GM12801 (cell line): ENCODE data around the gene PMM2.

Experiments
- CTCF ChIP-seq: IDR thresholded peaks from one replicate; pipeline ENCODE4 v1.5.1; 2011; ENCODE audit warnings: control low read depth; ENCODE audit not compliant: insufficient read length; ENCODE audit errors: extremely low read depth

The PMM2 gene

GRCh38 chr16:8814095-8814806 is 16.6 kb downstream of the PMM2 start:
- no peak for TF ChIP-seq CTCF

- TF ChIP-seq CTCF: no peak
Measured at GRCh38 chr16:8816967-8817655, 19.5 kb downstream of the PMM2 start.

GRCh38 chr16:8818504-8819270 is 21.0 kb downstream of the PMM2 start:
- no peak for TF ChIP-seq CTCF

- TF ChIP-seq CTCF: no peak
Measured at GRCh38 chr16:8819411-8820034, 21.9 kb downstream of the PMM2 start.

GRCh38 chr16:8822403-8822802 is 24.8 kb downstream of the PMM2 start:
- TF ChIP-seq CTCF: no peak

GRCh38 chr16:8826278-8826879 is 28.7 kb downstream of the PMM2 start:
- no peak for TF ChIP-seq CTCF
